ENCODE measurements around the gene CNTNAP4. TPM values are rescaled to one million over a fixed set of nuclear protein-coding genes. Genes with fewer than 3 reads are reported as not detected.

Gene CNTNAP4
- total RNA-seq, 1 donor from 2014 or later = not detected

GRCh38 chr16:76428858-76429257 lies 151.7 kb downstream of the CNTNAP4 start:
- no peak for TF ChIP-seq CTCF (IDR thresholded peaks at IDR 0.05; ENCODE audit: borderline replicate concordance)
- intact Hi-C loops (cut with micrococcal nuclease) = no loop called here
- Histone ChIP-seq H3K36me3 (no peaks in the 10 kb centered on the region), H3K9me3 (replicated peaks) (no peaks in the 10 kb centered on the region), H3K4me1 (no peaks in the 10 kb centered on the region), H3K4me3 (no peak overlapping the region), H3K27ac (replicated peaks) (no peak overlapping the region), H3K27me3 (ENCODE audit: low read depth) (no peaks in the 10 kb centered on the region)
- DNase-seq = no peak

GRCh38 chr16:76441391-76441790 lies 164.2 kb downstream of the CNTNAP4 start:
- no peak overlapping the region for H3K27ac ChIP-seq (replicated peaks)
- intact Hi-C loops (cut with micrococcal nuclease) = no loop called here
- TF ChIP-seq CTCF (IDR thresholded peaks at IDR 0.05; ENCODE audit: borderline replicate concordance) = no peak
- H3K4me1 ChIP-seq = no peaks in the 10 kb centered on the region
- no peaks in the 10 kb centered on the region for H3K9me3 ChIP-seq (replicated peaks)
- H3K36me3 ChIP-seq = no peaks in the 10 kb centered on the region
- no peak for DNase-seq
- no peak overlapping the region for H3K4me3 ChIP-seq
- H3K27me3 ChIP-seq (ENCODE audit: low read depth) = no peaks in the 10 kb centered on the region

- H3K36me3 ChIP-seq = no peaks in the 10 kb centered on the region
These were observed 164.7 kb downstream of the CNTNAP4 start for GRCh38 chr16:76441876-76442275.

GRCh38 chr16:76443973-76444372 lies 166.8 kb downstream of the CNTNAP4 start:
- TF ChIP-seq CTCF (IDR thresholded peaks at IDR 0.05; ENCODE audit: borderline replicate concordance) = no peak
- DNase-seq = no peak
- Histone ChIP-seq H3K4me1 (no peaks in the 10 kb centered on the region), H3K27ac (replicated peaks) (no peak overlapping the region), H3K4me3 (no peak overlapping the region), H3K27me3 (ENCODE audit: low read depth) (no peaks in the 10 kb centered on the region), H3K9me3 (replicated peaks) (no peaks in the 10 kb centered on the region), H3K36me3 (no peaks in the 10 kb centered on the region)
- intact Hi-C loops (cut with micrococcal nuclease) = no loop called here

More at GRCh38 chr16:76441876-76442275, 164.7 kb downstream of the CNTNAP4 start:
- intact Hi-C loops (cut with micrococcal nuclease) = no loop called here
- TF ChIP-seq CTCF (IDR thresholded peaks at IDR 0.05; ENCODE audit: borderline replicate concordance) = no peak
- no peak overlapping the region for H3K27ac ChIP-seq (replicated peaks)
- no peaks in the 10 kb centered on the region for H3K9me3 ChIP-seq (replicated peaks)
- H3K27me3 ChIP-seq (ENCODE audit: low read depth) = no peaks in the 10 kb centered on the region
- no peaks in the 10 kb centered on the region for H3K4me1 ChIP-seq
- H3K4me3 ChIP-seq = no peak overlapping the region
- no peak for DNase-seq

GRCh38 chr16:76444832-76445231 lies 167.6 kb downstream of the CNTNAP4 start:
- H3K27ac ChIP-seq (replicated peaks) = no peak overlapping the region
- H3K36me3 ChIP-seq = no peaks in the 10 kb centered on the region
- intact Hi-C loops (cut with micrococcal nuclease) = no loop called here
- no peaks in the 10 kb centered on the region for H3K4me1 ChIP-seq
- H3K27me3 ChIP-seq (ENCODE audit: low read depth) = no peaks in the 10 kb centered on the region
- no peak for TF ChIP-seq CTCF (IDR thresholded peaks at IDR 0.05; ENCODE audit: borderline replicate concordance)
- H3K9me3 ChIP-seq (replicated peaks) = no peaks in the 10 kb centered on the region
- no peak for DNase-seq
- H3K4me3 ChIP-seq = no peak overlapping the region

- no peak for TF ChIP-seq CTCF (IDR thresholded peaks at IDR 0.05; ENCODE audit: borderline replicate concordance)
- H3K4me3 ChIP-seq = no peak overlapping the region
- H3K36me3 ChIP-seq = no peaks in the 10 kb centered on the region
- H3K4me1 ChIP-seq = no peaks in the 10 kb centered on the region
- H3K27ac ChIP-seq (replicated peaks) = no peak overlapping the region
- intact Hi-C loops (cut with micrococcal nuclease) = no loop called here
- no peaks in the 10 kb centered on the region for H3K27me3 ChIP-seq (ENCODE audit: low read depth)
- no peaks in the 10 kb centered on the region for H3K9me3 ChIP-seq (replicated peaks)
- DNase-seq = no peak
These were observed 168.6 kb downstream of the CNTNAP4 start for GRCh38 chr16:76445815-76446214.
